Right lobe of liver (tissue), 6 donors: ENCODE results near the gene RHEBL1. TPM values are rescaled to one million over a fixed set of nuclear protein-coding genes. Genes with fewer than 3 reads are reported as not detected.

Source experiments
- ATAC-seq, 4 donors: fragments of 200-7000 bp; cut with Tn5 transposase; one replicate each; pipeline ENCODE4 v1.9.1; 2020; ENCODE audit warnings: mild to moderate bottlenecking in 4 of 4, moderate library complexity in 4 of 4
- DNase-seq, 3 donors: peaks; one replicate each; pipeline ENCODE4 v3.0.0-alpha.2; 2020
- H3K27ac ChIP-seq, 3 donors: fragments of 200-600 bp; one replicate each; pipeline ENCODE4 v1.8.0; 2022
- H3K27me3 ChIP-seq, 2 donors: fragments of 200-600 bp; one replicate each; pipeline ENCODE4 v1.8.0; 2022
- H3K36me3 ChIP-seq, 4 donors: fragments of 200-600 bp; sonication (generic) in 1 of 4; one replicate each; pipeline versions ENCODE4 v1.5.1 to v1.8.0; 2017 to 2022; ENCODE audit warnings: control low read depth in 1 of 4
- H3K4me1 ChIP-seq, 4 donors: fragments of 200-600 bp; sonication (generic) in 1 of 4; one replicate each; pipeline versions ENCODE4 v1.5.1 to v1.8.0; 2017 to 2022; ENCODE audit warnings: control low read depth in 1 of 4
- H3K4me3 ChIP-seq, 3 donors: fragments of 200-600 bp; one replicate each; pipeline ENCODE4 v1.8.0; 2022
- H3K9me3 ChIP-seq, 4 donors: fragments of 200-600 bp; sonication (generic) in 1 of 4; one replicate each; pipeline versions ENCODE4 v1.5.1 to v1.8.0; 2017 to 2022; ENCODE audit warnings: control low read depth in 1 of 4
- POLR2A ChIP-seq: fragments of 450-650 bp; IDR thresholded peaks from one replicate; pipeline ENCODE4 v1.6.1; 2017; ENCODE audit warnings: antibody characterized with exemption, mild to moderate bottlenecking
- WGBS: methylation state at CpG from one replicate; pipeline ENCODE4 v1.1.6; 2018; ENCODE audit warnings: low coverage, low lambda C conversion rate; ENCODE audit not compliant: insufficient coverage; ENCODE audit errors: missing lambda C conversion rate; 5-methylcytosine and 5-hydroxymethylcytosine counted together
- intact Hi-C, 2 donors: fragments of 100-400 bp; cut with DNase I; formaldehyde crosslinking; loops; one replicate each; pipeline versions ENCODE4 v1.11.2 to v1.14.1; 2022
- total RNA-seq, 6 experiments: library from RNA; depleted of rRNA in 2 of 6; stranded (reverse); fragments of >200 nt in 2 of 6; fragmentation: NEBNext Ultra II Directional in 3 of 6; extraction: Animal tissue kit (Norgen Biotek cat#: 25700) in 3 of 6; gene quantifications; one replicate each; pipeline versions ENCODE4 v1.1.0 to v1.2.4, GENCODE V29; 2016 to 2023
- TF ChIP-seq, protein P1 (sequence below), 4 donors: fragments of 200-600 bp in 3 of 4; fragments of 450-650 bp in 1 of 4; IDR thresholded peaks; one replicate each; pipeline versions ENCODE4 v1.5.1 to v1.8.0; 2016 to 2022; ENCODE audit warnings: antibody characterized with exemption in 4 of 4, mild to moderate bottlenecking in 2 of 4
- donor health status: DM: no; HTN: yes; CAD: no.
- donor health status: DM: no; HTN: no; CAD: no.
- donor health status: DM: no; HTN: no; CAD: no.
- donor health status: DM: no; HTN: yes; CAD: no.
- donor health status: DM: no; HTN: yes; CAD: no.

RHEBL1 gene
- total RNA-seq, 6 experiments from 2014 or later, result 0.17 to 0.60 (median 0.43) TPM; not detected in 1

- Histone ChIP-seq H3K4me1 (no peaks in the 10 kb centered on the region), H3K27ac (no peak overlapping the region), H3K27me3 (no peaks in the 10 kb centered on the region), H3K36me3 (peaks cover 25 to 96% (median 68%) of the 10 kb centered on the region in 4 donors), H3K4me3 (no peak overlapping the region), H3K9me3 (no peaks in the 10 kb centered on the region)
- ATAC-seq, result no peak
- intact Hi-C loops, result no loop called here
- WGBS, result 100% methylated on average over 5 of the region's 12 CpGs
- TF ChIP-seq, protein P1, sequence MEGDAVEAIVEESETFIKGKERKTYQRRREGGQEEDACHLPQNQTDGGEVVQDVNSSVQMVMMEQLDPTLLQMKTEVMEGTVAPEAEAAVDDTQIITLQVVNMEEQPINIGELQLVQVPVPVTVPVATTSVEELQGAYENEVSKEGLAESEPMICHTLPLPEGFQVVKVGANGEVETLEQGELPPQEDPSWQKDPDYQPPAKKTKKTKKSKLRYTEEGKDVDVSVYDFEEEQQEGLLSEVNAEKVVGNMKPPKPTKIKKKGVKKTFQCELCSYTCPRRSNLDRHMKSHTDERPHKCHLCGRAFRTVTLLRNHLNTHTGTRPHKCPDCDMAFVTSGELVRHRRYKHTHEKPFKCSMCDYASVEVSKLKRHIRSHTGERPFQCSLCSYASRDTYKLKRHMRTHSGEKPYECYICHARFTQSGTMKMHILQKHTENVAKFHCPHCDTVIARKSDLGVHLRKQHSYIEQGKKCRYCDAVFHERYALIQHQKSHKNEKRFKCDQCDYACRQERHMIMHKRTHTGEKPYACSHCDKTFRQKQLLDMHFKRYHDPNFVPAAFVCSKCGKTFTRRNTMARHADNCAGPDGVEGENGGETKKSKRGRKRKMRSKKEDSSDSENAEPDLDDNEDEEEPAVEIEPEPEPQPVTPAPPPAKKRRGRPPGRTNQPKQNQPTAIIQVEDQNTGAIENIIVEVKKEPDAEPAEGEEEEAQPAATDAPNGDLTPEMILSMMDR (IDR thresholded peaks at IDR 0.05), result no peak
- no peak for TF ChIP-seq POLR2A
- DNase-seq, result no peak
Observed at GRCh38 chr12:49046129-49046895, 23.5 kb downstream of the RHEBL1 start.

DNA sequence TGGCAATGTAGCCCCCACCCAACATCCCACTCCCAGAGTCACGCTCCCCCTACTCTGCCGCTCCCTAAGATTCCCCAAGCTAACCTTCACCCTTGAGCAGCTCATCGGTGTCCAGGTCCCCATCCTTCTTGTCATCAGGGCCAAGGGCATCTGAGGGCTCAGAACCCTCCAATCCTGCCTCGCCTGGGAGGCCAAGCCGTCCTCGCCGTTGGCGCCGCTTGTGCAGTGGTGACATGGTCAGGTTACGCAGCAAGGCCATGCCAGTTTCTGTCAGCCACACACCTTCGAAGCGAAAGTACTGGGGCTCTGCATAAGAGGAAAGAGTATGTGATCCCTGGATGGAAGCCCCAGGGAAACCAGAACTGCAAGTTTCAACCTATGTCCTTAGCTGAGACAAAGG, 25.1 kb downstream of the RHEBL1 start:
- Histone ChIP-seq H3K27me3 (no peaks in the 10 kb centered on the region), H3K9me3 (no peaks in the 10 kb centered on the region), H3K4me3 (no peak overlapping the region), H3K4me1 (no peaks in the 10 kb centered on the region), H3K27ac (no peak overlapping the region), H3K36me3 (peaks cover 20 to 94% (median 62%) of the 10 kb centered on the region in 4 donors)
- ATAC-seq (no peak), DNase-seq (no peak)
- intact Hi-C loops, result no loop called here
- TF ChIP-seq, protein P1 (IDR thresholded peaks at IDR 0.05), result no peak
- no peak for TF ChIP-seq POLR2A
- 96% methylated on average over 9 of the region's 12 CpGs for WGBS

- peaks cover 20 to 94% (median 63%) of the 10 kb centered on the region in 4 donors for H3K36me3 ChIP-seq
- no peak overlapping the region for H3K27ac ChIP-seq
- DNase-seq (peak in 1 of 3 donors; percentile 71), ATAC-seq (peak; percentile 51 to 65 (median 58))
- WGBS, result 61% methylated on average over 10 of the region's 11 CpGs
- TF ChIP-seq POLR2A, result no peak
- TF ChIP-seq, protein P1 (IDR thresholded peaks at IDR 0.05), result peak; percentile 42 to 60 (median 55)
- intact Hi-C loops, result no loop called here
- no peaks in the 10 kb centered on the region for H3K27me3 ChIP-seq
- no peaks in the 10 kb centered on the region for H3K9me3 ChIP-seq
- H3K4me3 ChIP-seq, result no peak overlapping the region
- no peaks in the 10 kb centered on the region for H3K4me1 ChIP-seq
Observed at GRCh38 chr12:49043856-49044258, 25.9 kb downstream of the RHEBL1 start.

- Histone ChIP-seq H3K4me3 (no peak overlapping the region), H3K36me3 (peaks cover 14 to 94% (median 60%) of the 10 kb centered on the region in 4 donors), H3K9me3 (no peaks in the 10 kb centered on the region), H3K27ac (no peak overlapping the region), H3K27me3 (no peaks in the 10 kb centered on the region), H3K4me1 (no peaks in the 10 kb centered on the region)
- intact Hi-C loops, result no loop called here
- DNase-seq, result no peak
- ATAC-seq, result no peak
- WGBS, result 96% methylated on average over 4 of the region's 4 CpGs
- TF ChIP-seq, protein P1 (IDR thresholded peaks at IDR 0.05), result no peak
- TF ChIP-seq POLR2A, result no peak
Observed at GRCh38 chr12:49043241-49043640, 26.5 kb downstream of the RHEBL1 start.
